Mesenteric fat pad (tissue), 1 donor: ENCODE measurements around the gene LRRC1. TPM values are rescaled to one million over a fixed set of nuclear protein-coding genes. Genes with fewer than 3 reads are reported as not detected.

Experiments used
- DNase-seq: peaks from one replicate; pipeline ENCODE4 v3.0.0-alpha.2; 2020; ENCODE audit warnings: low spot score
- total RNA-seq: library from RNA; stranded (reverse); fragmentation: NEBNext Ultra II Directional; extraction: Animal tissue kit (Norgen Biotek cat#: 25700); gene quantifications from one replicate; pipeline ENCODE4 v1.2.1, GENCODE V29; 2021
- donor health status: DM: yes; HTN: yes; CAD: no.

The LRRC1 gene
- total RNA-seq, 1 donor from 2014 or later, result 6.2 TPM

DNA sequence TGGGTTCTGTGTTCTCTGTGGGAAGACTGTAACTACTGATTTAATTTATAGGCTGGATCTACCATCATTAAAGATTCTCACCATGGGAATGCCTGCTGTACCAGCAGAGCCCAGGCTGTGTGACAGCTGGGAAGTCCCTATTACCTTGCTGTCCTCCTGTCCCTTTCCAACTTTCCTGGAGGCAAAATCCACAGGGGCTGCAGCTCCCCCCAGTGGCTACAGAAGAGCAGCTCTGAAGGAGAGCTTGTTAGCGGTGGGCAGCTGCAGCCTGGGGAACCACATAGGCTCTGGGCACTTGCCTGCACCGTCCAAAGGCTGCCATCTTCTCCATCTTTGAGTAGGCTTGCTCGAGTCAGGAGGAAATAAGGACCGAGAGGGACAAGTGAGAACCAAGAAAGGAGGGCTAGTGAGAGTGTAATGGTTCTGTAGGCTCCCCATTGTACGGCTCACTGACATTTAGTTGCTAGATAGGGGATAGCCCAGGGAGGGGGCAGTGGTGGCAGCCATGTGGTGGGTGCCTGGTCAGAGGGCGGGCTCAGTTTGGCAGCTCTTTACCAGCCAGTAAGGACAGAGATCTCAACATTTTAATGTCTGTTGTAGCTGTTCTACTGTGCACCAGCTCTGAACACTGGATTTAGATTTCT lies 161.4 kb downstream of the LRRC1 start:
- no peak for DNase-seq

DNA sequence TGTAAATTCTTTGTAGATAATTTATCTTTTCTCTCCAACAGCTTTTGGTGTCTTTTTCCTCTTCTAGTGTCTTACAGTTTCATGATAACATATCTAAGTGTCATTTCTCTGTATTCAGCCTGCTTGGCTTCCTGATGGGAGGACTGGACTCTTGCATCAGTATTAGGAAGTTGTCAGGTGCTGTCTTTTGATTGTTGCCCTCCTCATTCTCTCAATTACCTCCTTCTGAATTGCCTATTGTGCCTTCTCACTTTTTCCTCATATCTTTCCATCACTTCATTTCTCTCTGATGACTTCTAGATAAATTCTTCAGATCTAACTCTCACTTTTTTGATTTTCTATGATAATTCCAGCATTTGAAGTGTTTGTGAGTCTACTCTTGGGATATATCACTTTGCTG lies 162.0 kb downstream of the LRRC1 start:
- no peak for DNase-seq

DNA sequence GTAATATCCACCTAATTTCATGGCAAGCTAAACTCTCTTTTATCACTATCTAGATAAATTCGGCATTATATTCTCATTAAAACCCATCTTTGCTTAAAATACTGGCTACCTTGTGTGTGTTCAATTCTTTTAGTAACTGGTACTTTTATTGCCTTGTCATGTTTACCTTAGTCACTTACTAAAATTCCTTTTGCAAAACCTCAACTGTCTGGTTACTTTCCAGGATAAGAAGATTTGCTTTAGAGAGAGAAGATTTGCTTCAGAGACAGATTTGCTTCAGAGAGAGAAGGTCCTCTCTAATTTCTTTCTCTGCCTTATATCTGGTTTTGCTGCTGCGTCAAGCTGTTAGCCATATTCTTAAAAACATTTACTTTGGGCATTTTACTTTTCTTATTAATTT lies 164.9 kb downstream of the LRRC1 start:
- no peak for DNase-seq

DNA sequence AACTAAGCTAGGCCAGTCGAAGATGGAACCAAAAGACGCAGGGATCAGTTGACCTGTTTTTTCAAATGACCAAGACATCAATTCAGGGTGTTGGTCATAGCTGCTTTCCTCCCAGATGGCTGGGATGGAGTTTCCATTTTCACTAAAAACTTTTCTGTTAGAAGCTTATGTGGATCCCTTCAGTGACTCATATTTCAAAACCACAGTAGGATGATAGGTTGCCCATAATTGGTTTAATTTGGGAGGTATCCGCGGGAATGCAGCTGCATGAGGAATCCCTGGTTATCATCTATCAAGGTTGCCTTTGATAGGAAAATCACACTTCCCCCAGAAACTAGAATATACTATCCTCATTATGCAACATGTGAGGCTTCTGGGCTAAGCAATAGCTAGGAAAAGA lies 165.5 kb downstream of the LRRC1 start:
- no peak for DNase-seq

DNA sequence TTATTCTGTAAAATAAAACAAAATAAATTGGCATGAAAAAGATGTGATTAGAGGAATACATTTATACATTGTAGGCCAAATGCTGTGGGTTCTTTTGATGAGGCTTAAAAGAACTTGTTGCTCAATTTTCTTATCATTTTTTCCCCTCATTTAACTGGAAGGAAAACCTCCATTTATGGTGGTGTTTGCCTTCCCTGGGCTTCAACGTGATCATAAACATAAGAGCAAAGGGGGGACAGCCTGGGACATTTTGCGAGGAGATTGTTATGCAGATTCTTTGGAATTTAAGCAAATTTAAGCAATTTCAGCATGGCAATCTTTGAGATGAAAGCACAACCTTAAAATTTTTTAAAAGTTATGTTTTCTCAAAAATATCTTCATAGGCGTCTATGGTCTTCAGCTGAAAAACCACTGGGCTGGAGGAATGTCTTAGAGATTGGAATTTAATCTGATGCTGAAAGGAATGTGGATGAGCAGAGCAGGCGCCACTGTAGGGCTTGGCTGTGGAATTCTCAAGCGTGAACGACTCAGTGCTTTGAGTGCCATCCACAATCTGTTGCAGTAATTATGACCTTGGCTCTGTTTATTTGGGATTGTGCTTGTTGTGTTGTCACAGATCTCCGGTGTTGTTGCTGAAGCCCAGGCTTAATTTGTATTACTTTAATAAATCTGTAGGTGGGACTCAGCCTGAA lies 167.0 kb downstream of the LRRC1 start:
- no peak for DNase-seq

DNA sequence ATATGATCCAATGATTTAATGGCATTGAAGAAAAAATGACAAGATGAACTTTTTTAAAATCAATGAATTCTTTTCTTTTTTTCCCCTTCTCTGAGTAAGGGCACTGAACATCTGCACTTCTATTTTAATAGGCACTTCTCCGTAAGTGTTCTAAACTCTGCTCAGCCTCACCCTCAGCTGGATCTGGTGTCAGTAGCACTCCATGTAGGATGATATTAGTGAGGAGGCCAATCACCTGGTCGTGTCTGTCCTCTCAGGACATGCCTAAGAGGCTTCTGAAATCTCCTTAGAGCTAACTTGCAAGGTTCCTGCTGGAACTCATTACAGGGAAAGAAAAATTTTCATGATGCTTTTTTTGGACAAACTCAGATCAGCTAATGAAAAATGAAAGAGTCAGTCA lies 167.8 kb downstream of the LRRC1 start:
- no peak for DNase-seq

DNA sequence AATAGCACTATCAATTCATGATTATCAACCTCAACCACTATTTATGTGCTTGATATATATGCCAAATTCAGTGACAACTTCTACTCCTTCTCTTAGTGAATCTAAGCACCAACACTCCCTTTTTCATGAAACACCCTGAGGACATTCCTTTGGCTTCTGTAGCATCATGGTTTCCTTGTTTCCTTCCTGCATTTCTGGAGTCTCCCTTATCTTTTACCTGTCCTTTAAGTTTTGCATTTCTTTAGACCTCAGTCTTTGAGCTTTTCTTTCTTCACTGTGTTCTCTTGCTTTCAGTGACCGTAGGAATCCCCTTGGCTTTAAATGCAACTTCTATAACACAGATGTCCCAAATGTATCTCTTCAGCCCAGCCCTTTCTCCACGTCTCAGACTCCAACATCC lies 172.6 kb downstream of the LRRC1 start:
- no peak for DNase-seq

Other genes with a start within 250 kb of the LRRC1 start
- 59.6 TPM for gene GCLC, start 249.9 kb upstream of the LRRC1 start, total RNA-seq
- 10.7 TPM for gene KLHL31, start 129.2 kb upstream of the LRRC1 start, total RNA-seq